OCI-LY7 (cell line): ENCODE results near the gene MRGPRX4. TPM values are rescaled to one million over a fixed set of nuclear protein-coding genes. Genes with fewer than 3 reads are reported as not detected.
"Not testable (repeated sequence)": the region's sequence is repeated elsewhere in the genome, so short reads cannot be mapped to it uniquely, and the experiment has no call there.

Experiments used
- Bru-seq: library from RNA; stranded (reverse); fragments of 400-500 nt; gene quantifications from one replicate; lab custom pipeline; 2021; lab: Mats Ljungman, UMichigan
- BruChase-seq, 2 experiments: library from RNA; stranded (reverse); fragments of 400-500 nt; gene quantifications; one replicate each; lab custom pipeline; 2021; lab: Mats Ljungman, UMichigan
- BruUV-seq: library from RNA; stranded (reverse); fragments of 400-500 nt; replicated peaks from 2 replicates; lab custom pipeline; 2021; lab: Mats Ljungman, UMichigan
- CTCF ChIA-PET: fragments of 300-600 bp; sonication (Branson Sonifier 250); formaldehyde crosslinking; loops from one replicate; lab custom pipeline; 2022; ENCODE audit warnings: antibody characterized with exemption; ENCODE audit not compliant: unreplicated experiment; lab: Charles Lee
- POLR2A ChIA-PET: fragments of 300-600 bp; sonication (Branson Sonifier 250); formaldehyde crosslinking; loops from one replicate; lab custom pipeline; 2022; ENCODE audit warnings: antibody characterized with exemption; lab: Charles Lee
- DNase-seq: peaks from one replicate; pipeline ENCODE4 v3.0.0-alpha.2; 2015; ENCODE audit warnings: low spot score
- H2AFZ ChIP-seq: fragments of 200-600 bp; sonication (generic), shearing (Covaris generic); 2 replicates; pipeline ENCODE4 v1.6.1; 2014; ENCODE audit warnings: mild to moderate bottlenecking, antibody characterized with exemption, low read length, moderate library complexity
- H3K27ac ChIP-seq: fragments of 200-600 bp; sonication (generic); 2 replicates; pipeline ENCODE4 v1.5.1; 2014; ENCODE audit warnings: mixed run types, low read depth, mild to moderate bottlenecking, moderate library complexity, low read length, inconsistent platforms; ENCODE audit not compliant: poor library complexity, severe bottlenecking
- H3K36me3 ChIP-seq: fragments of 200-600 bp; sonication (generic); 2 replicates; pipeline ENCODE4 v1.6.1; 2014; ENCODE audit warnings: mild to moderate bottlenecking, antibody characterized with exemption, low read length, moderate library complexity, mixed read lengths; ENCODE audit not compliant: insufficient read depth
- H3K4me1 ChIP-seq: fragments of 200-600 bp; sonication (generic); 2 replicates; pipeline ENCODE4 v1.5.1; 2014; ENCODE audit warnings: mild to moderate bottlenecking, low read length; ENCODE audit not compliant: insufficient read depth, poor library complexity, severe bottlenecking
- H3K4me2 ChIP-seq: fragments of 200-600 bp; sonication (generic); 2 replicates; pipeline ENCODE4 v1.6.1; 2014; ENCODE audit warnings: mild to moderate bottlenecking, low read length
- H3K4me3 ChIP-seq: fragments of 200-600 bp; sonication (generic); 2 replicates; pipeline ENCODE4 v1.5.1; 2014; ENCODE audit warnings: mild to moderate bottlenecking, low read depth, low read length; ENCODE audit not compliant: poor library complexity, severe bottlenecking
- H3K79me2 ChIP-seq: fragments of 200-600 bp; sonication (generic); 2 replicates; pipeline ENCODE4 v1.6.1; 2016; ENCODE audit warnings: low read depth, mild to moderate bottlenecking, low read length, moderate library complexity, mixed read lengths; ENCODE audit not compliant: insufficient read depth
- H3K9me2 ChIP-seq: fragments of 200-600 bp; sonication (generic); 2 replicates; pipeline ENCODE4 v1.6.1; 2016; ENCODE audit warnings: mild to moderate bottlenecking, low read length, mixed read lengths; ENCODE audit not compliant: insufficient read depth
- H3K9me3 ChIP-seq: fragments of 200-600 bp; sonication (generic); 2 replicates; pipeline ENCODE4 v1.6.1; 2014; ENCODE audit warnings: mild to moderate bottlenecking, mixed run types, low read length, mixed read lengths
- H4K20me1 ChIP-seq: fragments of 200-600 bp; sonication (generic); 2 replicates; pipeline ENCODE4 v1.6.1; 2014; ENCODE audit warnings: mild to moderate bottlenecking, antibody characterized with exemption, low read length, moderate library complexity, mixed read lengths; ENCODE audit not compliant: insufficient read depth
- EZH2phosphoT487 ChIP-seq: fragments of 200-600 bp; sonication (generic); IDR thresholded peaks from 2 replicates; pipeline ENCODE4 v1.6.1; 2018; ENCODE audit warnings: low read depth, borderline replicate concordance, mild to moderate bottlenecking, mixed run types, antibody characterized with exemption, low read length, moderate library complexity, mixed read lengths
- intact Hi-C: fragments of 100-400 bp; cut with micrococcal nuclease; formaldehyde crosslinking; loops from one replicate; pipeline ENCODE4 v1.10.0; 2022; ENCODE audit not compliant: unreplicated experiment
- long read RNA-seq: library from polyadenylated mRNA; stranded (forward); transcript quantifications from one replicate; pipeline ENCODE4 v2.0.0, GENCODE V29; 2022
- total RNA-seq, 2 experiments: library from RNA; depleted of rRNA in 1 of 2; stranded (reverse); fragments of >200 nt in 1 of 2; shearing (Covaris generic) in 1 of 2; gene quantifications; 2 replicates each; pipeline ENCODE4 v1.2.3, GENCODE V29; 2014 to 2022
- TF ChIP-seq, protein P1 (sequence below): fragments of 200-600 bp; sonication (generic); conservative IDR thresholded peaks from 2 replicates; pipeline ENCODE4 v1.5.1; 2014; ENCODE audit warnings: mild to moderate bottlenecking, antibody characterized with exemption, low read length, moderate library complexity, mixed read lengths

MRGPRX4 gene
- total RNA-seq (2014; rRNA removed; shearing (Covaris generic)) (not detected in 2 replicates), total RNA-seq (2022) (not detected in 2 replicates), Bru-seq, nascent RNA (not detected), BruChase-seq, experiment 1, labeled RNA remaining after a 6-hour chase (not detected), BruChase-seq, experiment 2, labeled RNA remaining after a 2-hour chase (not detected)
- long read RNA-seq: 0 reads

DNA sequence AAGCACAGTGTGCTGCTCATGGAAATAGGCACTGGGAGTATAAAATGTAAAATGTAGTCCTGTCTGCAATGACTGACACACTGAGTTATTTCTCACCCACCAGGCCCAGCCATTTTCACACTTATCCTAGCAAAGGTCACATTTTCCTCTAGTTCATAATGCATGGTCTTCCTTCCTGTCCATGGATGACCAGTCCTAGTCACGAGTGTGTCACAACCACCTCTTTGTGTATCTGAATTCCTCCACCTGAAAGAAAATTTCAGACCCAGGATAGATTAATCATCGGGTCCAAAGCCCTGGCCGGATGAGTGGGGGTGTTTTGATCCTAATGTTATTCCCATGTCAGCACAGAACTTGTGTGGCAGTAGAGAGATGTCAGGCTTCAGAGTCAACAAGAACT is at the start of gene MRGPRX4:
MRGPRX4 (plus strand) TSS at position 172 of the 400 bp plus-strand sequence. CDS start 420 bp downstream, outside the sequence.
- no peaks in the 10 kb centered on the region for H3K9me2 ChIP-seq
- ChIA-PET POLR2A (no interaction called here), CTCF (no interaction called here)
- H3K9me3 ChIP-seq: no peaks in the 10 kb centered on the region
- H3K4me2 ChIP-seq: no peak within 1 kb of the TSS
- H3K36me3 ChIP-seq: no peaks in the 10 kb centered on the region
- H3K4me1 ChIP-seq: no peaks in the 10 kb centered on the region
- intact Hi-C loops: loop anchor here (10.0 kb wide), 1 partner anchor 112 kb away; no protein-coding TSS in a partner anchor
- H4K20me1 ChIP-seq: no peaks in the 10 kb centered on the region
- H2AFZ ChIP-seq: no peak within 1 kb of the TSS
- H3K4me3 ChIP-seq: no peak within 1 kb of the TSS
- no peaks in the 10 kb centered on the region for H3K79me2 ChIP-seq
- no peak within 1 kb of the TSS for H3K27ac ChIP-seq
- TF ChIP-seq, protein P1, sequence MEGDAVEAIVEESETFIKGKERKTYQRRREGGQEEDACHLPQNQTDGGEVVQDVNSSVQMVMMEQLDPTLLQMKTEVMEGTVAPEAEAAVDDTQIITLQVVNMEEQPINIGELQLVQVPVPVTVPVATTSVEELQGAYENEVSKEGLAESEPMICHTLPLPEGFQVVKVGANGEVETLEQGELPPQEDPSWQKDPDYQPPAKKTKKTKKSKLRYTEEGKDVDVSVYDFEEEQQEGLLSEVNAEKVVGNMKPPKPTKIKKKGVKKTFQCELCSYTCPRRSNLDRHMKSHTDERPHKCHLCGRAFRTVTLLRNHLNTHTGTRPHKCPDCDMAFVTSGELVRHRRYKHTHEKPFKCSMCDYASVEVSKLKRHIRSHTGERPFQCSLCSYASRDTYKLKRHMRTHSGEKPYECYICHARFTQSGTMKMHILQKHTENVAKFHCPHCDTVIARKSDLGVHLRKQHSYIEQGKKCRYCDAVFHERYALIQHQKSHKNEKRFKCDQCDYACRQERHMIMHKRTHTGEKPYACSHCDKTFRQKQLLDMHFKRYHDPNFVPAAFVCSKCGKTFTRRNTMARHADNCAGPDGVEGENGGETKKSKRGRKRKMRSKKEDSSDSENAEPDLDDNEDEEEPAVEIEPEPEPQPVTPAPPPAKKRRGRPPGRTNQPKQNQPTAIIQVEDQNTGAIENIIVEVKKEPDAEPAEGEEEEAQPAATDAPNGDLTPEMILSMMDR: no peak
- TF ChIP-seq EZH2phosphoT487: no peak
- no TSS peak for BruUV-seq
- DNase-seq: no peak

DNA sequence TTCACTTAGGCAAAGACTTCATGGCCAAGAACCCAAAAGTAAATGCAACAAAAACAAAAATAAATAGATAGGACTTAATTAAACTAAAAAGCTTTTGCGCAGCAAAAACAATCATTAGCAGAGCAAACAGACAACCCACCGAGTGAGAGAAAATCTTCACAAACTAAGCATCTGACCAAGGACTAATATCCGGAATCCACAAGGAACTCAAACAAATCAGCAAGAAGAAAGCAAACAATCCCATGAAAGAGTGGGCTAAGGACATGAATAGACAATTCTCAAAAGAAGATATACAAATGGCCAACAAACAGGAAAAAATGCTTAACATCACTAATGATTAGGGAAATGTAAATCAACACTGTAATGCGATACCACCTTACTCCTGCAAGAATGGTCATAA is 41.5 kb upstream of the MRGPRX4 start:
- intact Hi-C loops, H4K20me1 ChIP-seq, H2AFZ ChIP-seq, H3K9me2 ChIP-seq, BruUV-seq, H3K4me2 ChIP-seq, H3K4me3 ChIP-seq, H3K4me1 ChIP-seq, H3K9me3 ChIP-seq, POLR2A ChIA-PET, CTCF ChIA-PET, H3K36me3 ChIP-seq, H3K79me2 ChIP-seq, H3K27ac ChIP-seq, DNase-seq: not testable (repeated sequence)

DNA sequence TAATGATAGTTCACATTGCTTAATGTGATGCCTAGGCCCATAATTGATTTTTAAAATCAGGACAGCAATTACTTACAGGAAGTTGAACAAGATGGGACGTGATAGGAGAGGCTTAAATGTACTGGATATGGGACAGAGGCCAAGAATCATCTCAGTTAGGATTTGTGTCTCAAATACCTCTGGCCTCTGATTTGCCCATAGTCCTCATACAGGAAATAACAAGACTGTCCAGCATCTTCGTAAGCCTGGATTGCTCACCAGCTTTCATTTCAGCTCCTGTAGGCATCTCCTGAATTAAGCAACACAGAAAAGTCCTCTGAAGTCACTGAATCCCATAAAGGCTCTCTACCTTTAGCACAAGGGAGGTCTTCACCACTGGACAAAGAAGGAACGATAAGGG is 40.3 kb upstream of the MRGPRX4 start, which contains the start of gene MRGPRX3:
MRGPRX3 (plus strand) TSS at position 231 of the 400 bp plus-strand sequence. CDS start 4,632 bp downstream, outside the sequence.
- H3K27ac ChIP-seq: no peak within 1 kb of the TSS
- H3K4me2 ChIP-seq: no peak within 1 kb of the TSS
- DNase-seq: no peak
- no peak for TF ChIP-seq EZH2phosphoT487
- TF ChIP-seq, protein P1: no peak
- no peak within 1 kb of the TSS for H2AFZ ChIP-seq
- H4K20me1 ChIP-seq: no peaks in the 10 kb centered on the region
- intact Hi-C loops: no loop called here
- POLR2A ChIA-PET: interaction anchor here (1.1 kb wide), 1 partner anchor 15 kb away, joined by 3 read pairs; no protein-coding TSS in a partner anchor
- H3K4me1 ChIP-seq: no peaks in the 10 kb centered on the region
- H3K4me3 ChIP-seq: no peak within 1 kb of the TSS
- no TSS peak for BruUV-seq
- CTCF ChIA-PET: no interaction called here
- H3K36me3 ChIP-seq: no peaks in the 10 kb centered on the region
- no peaks in the 10 kb centered on the region for H3K79me2 ChIP-seq
- no peaks in the 10 kb centered on the region for H3K9me2 ChIP-seq
- no peaks in the 10 kb centered on the region for H3K9me3 ChIP-seq
